Right renal pelvis (tissue), 4 donors: ENCODE results near the gene GABARAP. TPM values are rescaled to one million over a fixed set of nuclear protein-coding genes. Genes with fewer than 3 reads are reported as not detected.

Experiments
- DNase-seq, 4 donors: peaks; one replicate each; pipeline ENCODE4 v3.0.0-alpha.2; 2013; ENCODE audit warnings: low read depth in 4 of 4, low spot score in 3 of 4, missing footprints in 1 of 4
- polyA plus RNA-seq, 4 donors: library from polyadenylated mRNA; unstranded; fragments of 120-200 nt; gene quantifications; one replicate each; pipeline ENCODE4 v1.2.1, GENCODE V29; 2013; ENCODE audit not compliant: insufficient read length in 4 of 4

Gene GABARAP
- 100 to 1,000 TPM; 389 to 496 (median 451) TPM for polyA plus RNA-seq

DNA sequence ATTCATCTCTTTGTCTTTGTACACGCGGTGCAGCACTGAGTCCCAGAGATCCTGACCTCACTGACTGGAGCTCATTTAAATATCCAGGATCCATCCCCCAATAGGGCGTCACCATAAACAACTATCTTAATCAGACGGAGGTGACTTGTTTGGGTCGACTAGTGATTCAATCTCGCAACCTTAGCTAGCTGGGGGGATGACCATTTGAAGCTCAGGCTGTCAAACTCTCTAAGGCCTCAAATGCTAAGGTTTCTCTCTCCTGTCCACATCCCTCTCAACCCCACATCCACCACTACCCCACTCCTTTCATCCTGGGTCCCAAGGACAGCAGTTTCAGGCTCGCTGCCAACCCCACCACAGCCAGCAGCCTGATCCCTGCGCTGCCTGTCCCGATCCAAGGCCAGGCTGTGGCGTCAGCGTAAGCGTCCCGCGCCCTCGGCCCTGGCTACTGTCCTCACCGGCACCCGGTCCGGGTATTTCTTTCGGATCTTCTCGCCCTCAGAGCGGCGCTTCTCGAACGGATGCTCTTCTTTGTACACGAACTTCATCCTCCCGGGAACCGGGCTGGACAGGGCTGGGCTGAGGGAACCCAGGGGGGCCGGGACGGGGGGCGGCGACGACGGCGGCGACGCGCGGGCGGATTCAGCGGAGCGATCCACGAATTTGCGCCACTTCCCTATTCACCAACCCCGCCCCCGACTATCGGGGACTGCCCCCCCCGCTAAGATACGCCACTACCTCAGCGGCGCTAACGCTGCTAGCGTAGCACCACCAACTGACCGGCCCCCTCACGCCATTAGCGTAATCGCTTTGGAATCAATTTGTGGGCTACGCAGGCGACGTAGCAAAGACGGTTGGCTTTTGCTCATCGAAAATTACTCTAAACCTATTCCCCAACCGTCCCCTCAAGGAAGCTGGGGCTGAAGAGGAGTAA, at the start of gene GABARAP:
Gene GABARAP, minus strand, starts transcription at position 667 of the 934 bp plus-strand sequence. Its CDS starts 119 bp downstream, at position 548.
- DNase-seq = peak; percentile 89 to 99 (median 93)

DNA sequence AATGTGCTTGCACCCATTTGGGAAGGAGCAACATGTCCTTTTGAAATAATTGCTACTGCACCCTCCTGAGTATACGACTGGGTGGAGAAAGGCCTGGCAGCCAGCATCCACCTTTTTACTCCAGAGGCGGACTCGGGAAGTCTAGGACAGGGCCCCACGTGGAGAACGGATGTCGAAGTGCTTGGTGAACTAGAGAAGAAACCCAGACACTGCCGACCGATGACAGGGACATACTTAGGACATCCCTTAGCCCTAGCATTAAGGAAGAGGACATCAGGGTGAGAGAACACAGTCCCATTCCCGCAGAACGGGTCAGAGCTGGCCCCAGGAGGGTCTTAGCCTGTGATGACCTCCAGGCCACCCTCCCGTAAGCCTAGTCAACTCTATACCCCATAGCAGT, 48.4 kb upstream of the GABARAP start:
- no peak for DNase-seq

DNA sequence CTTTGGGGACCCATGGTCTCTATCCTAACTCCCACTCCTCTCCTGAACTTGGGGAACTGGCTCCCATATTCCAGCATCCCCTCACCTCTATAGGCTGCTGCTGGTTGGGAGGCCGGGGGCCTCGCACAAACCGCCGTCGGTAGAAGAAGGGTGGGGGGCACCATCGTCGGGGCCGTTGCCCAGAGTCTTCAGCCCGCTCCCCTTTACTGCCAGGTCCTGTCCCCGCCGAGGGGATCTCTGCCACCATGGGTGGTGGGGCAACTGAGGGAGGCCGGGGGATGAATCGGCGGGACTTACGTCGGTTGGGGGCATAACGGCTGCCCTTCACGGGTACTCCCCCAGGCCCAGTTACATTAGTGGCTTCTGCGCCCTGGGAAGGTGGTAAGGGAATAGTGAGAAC, 47.9 kb upstream of the GABARAP start:
- no peak for DNase-seq

DNA sequence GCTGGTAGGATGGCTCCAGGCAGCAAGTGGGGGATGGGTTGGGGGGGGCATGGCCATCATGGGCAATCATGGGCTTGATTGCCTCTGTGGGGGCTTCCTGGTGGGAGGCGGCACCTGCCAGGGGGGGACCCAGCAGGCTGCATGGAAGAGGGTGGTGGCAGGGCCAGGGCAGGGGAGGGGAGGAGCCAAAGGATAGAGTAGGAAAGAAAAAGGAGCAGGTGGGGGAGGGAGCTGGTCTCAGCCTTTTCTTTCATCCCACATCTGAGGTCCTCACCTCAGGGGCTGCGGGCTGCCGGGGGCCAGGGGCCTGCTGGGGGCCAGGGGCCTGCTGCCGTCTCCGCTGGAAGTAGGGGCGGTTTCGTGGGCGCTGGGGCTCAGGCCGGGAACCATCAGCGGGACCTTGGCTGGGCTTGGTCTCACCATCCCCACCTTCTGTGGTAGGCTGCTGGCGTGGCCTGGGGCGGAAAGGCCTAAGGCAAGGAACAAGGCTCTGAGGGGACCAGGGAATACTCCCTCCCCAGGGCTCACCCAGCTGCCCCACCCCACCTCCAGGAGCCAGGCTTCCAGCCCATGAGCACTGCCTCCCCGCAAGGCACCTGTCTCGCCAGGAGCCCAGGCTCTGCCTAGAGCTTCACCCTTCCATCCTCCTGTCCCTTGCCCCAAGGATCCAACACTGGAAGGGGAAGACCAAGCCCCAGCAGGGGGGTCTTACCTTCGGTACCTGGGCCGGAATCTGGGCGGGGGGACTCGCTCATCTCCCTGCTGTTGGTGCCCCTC, 47.2 kb upstream of the GABARAP start:
- DNase-seq = no peak

DNA sequence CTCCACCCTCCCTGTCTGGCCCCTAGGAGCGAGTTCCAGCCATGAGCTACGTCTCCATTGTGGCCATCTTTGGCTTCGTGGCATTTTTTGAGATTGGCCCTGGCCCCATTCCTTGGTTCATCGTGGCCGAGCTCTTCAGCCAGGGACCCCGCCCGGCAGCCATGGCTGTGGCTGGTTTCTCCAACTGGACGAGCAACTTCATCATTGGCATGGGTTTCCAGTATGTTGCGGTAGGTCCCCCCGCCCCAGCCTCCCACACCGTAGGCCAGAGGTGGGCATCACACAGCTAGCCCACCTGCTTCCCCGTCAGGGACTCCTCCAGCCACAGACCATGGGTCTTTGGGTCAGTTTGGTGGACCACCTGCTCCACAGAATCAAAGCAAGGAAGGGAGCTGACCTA, 43.4 kb upstream of the GABARAP start:
- DNase-seq = no peak

DNA sequence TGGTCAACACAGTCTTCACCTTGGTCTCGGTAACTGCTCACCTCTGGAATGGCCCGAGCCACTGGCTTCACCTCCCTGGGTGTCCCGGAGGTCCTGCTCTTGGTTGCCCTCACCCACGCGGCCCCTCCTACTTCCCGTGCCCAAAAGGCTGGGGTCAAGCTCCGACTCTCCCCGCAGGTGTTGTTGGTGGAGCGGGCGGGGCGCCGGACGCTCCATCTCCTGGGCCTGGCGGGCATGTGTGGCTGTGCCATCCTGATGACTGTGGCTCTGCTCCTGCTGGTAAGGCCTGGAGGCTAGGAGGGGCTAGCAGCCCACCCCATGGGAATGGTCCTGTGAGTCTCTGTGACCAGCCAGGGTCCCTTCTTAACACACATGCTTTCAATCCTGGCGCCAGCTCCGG, 42.7 kb upstream of the GABARAP start:
- DNase-seq = no peak

DNA sequence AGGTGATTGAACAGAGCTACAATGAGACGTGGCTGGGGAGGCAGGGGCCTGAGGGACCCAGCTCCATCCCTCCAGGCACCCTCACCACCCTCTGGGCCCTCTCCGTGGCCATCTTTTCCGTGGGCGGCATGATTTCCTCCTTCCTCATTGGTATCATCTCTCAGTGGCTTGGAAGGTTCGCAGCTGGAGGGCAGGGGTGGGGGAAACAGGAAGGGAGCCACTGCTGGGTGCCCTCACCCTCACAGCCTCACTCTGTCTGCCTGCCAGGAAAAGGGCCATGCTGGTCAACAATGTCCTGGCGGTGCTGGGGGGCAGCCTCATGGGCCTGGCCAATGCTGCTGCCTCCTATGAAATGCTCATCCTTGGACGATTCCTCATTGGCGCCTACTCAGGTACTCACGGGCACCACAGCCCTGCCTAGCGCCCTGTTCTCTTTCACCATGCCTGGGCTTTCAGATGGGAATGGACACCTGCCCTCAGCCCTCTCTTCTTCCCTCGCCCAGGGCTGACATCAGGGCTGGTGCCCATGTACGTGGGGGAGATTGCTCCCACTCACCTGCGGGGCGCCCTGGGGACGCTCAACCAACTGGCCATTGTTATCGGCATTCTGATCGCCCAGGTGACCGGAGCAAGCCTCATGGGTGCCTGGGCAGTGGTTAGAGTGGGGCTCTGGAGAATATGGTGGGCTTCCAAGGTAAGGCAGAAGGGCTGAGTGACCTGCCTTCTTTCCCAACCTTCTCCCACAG, 41.4 kb upstream of the GABARAP start:
- no peak for DNase-seq

DNA sequence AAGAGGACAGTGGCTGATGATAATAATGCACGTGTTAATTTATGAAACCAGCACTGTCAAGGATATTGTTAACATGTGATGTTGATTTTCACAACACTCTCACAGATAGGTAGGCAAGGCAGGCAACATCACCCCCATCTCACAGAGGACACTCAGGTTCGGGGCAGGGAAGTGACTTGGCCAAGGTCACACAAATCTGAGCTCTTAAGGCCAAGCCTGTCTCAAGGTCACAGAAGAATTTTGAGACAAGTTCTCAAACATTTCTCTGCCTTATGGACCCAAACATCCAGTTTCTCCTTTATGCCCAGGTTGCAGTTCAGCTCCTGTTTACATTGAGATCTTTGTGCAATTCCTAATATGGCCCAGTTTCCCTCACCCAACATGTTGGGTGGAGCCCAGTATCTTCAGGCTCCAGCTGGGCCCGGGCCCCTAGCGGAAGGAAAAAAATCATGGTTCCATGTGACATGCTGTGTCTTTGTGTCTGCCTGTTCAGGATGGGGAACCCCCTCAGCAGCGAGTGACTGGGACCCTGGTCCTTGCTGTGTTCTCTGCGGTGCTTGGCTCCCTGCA, 40.6 kb upstream of the GABARAP start:
- no peak for DNase-seq

DNA sequence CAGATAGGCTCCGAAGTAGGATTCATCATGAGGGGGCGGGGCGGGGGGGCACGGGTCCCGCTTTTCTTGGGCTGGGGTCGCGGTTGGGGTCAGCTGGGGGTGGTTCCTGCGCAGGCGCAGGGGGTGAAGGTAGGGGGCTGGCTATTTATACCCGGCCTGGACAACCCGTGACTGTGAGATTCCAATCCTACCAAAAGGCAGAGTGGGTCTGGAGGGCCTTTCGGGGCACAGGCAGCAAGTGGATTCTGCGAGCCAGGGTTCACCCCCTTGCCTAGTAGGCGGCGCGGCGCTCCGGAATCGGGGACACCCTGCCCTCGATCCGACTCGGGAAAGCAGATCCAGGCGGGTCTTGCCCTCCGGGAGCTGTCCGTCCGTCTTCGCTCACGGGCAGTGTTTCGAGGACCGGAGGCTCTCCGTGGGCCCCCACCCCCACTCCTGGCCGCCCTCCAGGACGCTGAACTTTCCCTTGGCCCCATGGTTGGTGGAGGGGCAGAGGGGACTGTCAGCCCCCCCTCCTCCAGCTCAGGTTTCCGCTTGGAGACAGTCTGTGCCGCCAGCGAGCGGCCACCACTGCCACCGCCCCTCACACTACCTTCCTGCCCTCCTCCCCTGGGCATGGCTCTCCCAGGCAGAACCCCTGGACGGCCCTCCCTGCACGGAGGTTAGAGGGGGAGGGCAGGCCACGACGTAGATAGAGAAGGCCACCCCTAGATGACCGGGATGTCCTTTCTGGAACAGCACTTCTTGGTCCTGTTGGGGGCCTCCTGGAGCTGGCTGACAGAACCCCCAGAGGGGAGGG, 39.9 kb upstream of the GABARAP start:
- DNase-seq = no peak

DNA sequence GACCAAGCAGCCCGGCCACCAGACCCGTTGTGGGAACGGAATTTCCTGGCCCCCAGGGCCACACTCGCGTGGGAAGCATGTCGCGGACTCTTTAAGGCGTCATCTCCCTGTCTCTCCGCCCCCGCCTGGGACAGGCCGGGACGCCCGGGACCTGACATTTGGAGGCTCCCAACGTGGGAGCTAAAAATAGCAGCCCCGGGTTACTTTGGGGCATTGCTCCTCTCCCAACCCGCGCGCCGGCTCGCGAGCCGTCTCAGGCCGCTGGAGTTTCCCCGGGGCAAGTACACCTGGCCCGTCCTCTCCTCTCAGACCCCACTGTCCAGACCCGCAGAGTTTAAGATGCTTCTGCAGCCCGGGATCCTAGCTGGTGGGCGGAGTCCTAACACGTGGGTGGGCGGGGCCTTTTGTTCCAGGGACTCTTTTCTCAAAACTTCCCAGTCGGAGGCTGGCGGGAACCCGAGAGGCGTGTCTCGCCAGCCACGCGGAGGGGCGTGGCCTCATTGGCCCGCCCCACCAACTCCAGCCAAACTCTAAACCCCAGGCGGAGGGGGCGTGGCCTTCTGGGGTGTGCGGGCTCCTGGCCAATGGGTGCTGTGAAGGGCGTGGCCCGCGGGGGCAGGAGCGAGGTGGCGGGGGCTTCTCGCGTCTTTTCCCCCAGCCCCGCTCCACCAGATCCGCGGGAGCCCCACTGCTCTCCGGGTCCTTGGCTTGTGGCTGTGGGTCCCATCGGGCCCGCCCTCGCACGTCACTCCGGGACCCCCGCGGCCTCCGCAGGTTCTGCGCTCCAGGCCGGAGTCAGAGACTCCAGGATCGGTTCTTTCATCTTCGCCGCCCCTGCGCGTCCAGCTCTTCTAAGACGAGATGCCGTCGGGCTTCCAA, 39.1 kb upstream of the GABARAP start, which contains the start of gene SLC2A4:
Gene SLC2A4, plus strand, starts transcription at position 645 of the 879 bp plus-strand sequence. Its CDS starts 217 bp downstream, at position 862.
- DNase-seq = peak; percentile 91 to 94 (median 92)

DNA sequence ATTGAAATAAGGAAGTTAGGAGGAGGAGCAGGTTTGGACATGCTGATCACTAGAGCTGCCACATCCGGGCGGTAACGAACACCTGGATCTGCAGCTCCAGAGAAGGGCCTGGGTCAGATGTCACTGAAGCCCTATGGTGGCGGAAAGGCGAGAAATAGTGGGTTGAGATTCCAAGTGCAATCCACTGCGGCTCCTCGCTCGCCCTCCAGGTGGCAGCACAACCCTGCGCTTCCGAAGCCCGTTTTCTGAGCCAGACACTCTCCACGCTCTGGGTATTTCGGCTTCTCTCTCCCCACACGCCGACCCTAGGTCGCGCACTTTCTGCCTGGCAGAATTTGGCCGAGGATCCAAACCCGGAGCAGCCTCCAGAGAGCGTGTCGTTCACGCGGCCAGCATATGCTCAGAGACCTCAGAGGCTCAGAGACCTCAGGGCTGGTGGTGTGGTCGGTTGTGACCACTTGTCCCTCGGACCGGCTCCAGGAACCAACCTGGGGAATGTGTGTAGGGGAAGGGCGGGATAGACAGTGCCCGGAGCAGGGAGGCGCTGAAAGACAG, 38.3 kb upstream of the GABARAP start:
- peak in 1 of 4 donors; percentile 83 for DNase-seq

DNA sequence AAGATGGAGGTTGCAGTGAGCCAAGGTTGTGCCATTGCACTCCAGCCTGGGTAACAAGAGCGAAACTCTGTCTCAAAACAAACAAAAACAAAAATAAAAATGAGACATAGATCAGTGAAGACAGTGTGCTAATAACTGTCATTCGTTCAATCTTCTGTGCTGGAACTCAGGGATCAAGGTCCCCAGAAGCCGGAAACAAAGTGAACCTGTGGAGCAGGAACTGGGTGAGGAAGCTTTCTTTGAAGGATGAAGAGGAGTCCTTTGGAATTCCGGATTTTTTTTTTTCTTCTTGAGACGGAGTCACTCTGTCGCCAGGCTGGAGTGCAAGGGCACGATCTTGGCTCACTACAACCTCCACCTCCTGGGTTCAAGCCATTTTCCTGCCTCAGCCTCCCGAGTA, 37.2 kb upstream of the GABARAP start:
- no peak for DNase-seq

DNA sequence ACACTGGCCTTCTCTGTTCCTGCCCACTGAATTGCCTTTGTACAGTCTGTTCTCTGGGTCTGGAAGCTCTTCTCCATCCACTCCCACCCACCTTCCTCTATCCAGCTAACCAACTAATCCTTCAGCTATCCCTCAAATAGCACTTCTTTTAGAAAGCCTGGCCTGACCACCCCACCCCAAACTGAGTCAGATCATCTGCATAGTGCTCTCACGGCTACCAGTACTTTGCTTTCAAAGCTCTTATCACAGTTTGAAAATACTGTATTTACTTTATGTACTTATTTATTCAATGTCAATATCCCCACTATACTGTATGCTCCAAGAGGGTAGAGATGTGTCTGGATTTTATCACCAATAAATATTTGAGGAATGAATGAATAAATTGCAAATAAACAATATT, 24.5 kb upstream of the GABARAP start:
- no peak for DNase-seq

DNA sequence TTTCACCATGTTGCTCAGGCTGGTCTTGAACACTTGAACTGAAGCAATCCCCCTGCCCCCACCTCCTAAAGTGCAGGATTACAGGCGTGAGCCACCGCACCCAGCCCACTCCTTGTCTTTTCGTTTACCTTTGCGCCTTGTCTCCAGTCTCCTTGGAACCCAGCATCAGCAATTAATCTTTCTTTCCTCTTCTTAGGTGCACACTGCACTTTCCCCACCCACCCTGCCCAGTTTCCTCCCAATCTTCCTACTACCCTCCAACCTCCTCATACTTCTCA, 21.5 kb upstream of the GABARAP start:
- DNase-seq = no peak

DNA sequence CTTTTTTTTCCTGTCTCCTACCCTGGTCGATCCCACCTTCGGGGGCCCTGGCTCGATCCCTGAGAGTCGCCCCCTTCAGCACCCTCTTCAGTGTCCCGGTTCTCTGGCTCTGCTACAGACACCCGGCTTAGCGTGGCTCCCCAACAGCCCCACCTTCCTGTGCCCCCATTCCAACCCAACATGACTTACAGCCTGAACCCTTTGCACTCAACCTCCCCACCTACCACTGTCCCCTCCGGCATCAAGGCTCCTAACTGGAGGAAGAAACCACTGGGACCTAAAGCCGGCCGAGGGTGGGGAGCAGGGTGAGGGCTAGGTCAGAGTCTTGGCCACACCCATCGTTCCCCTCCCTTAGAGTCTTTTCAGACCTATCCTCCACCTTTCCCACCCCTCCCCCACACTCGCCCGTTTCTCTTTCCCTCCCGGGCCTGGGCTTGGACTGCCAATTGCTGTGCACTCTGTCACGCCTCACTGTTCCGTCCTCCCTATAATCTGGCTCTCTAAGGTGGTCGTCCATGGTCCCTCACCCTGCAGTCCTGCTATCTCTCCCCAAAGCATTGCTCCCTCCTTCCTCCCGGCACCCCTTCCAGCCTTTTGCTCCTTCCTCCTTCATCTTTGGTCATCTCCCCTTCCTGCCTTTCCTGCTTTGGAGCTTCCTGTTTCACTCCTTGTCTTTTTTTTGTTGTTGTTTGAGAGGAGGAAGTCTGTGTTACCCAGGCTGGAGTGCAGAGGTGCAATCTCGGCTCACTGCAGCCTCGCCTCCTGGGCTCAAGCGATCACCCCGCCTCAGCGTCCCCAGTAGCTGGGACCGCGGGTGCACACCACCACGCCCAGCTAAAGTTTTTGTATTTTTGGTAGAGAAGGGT, 20.9 kb upstream of the GABARAP start:
- DNase-seq = peak in 1 of 4 donors; percentile 41

DNA sequence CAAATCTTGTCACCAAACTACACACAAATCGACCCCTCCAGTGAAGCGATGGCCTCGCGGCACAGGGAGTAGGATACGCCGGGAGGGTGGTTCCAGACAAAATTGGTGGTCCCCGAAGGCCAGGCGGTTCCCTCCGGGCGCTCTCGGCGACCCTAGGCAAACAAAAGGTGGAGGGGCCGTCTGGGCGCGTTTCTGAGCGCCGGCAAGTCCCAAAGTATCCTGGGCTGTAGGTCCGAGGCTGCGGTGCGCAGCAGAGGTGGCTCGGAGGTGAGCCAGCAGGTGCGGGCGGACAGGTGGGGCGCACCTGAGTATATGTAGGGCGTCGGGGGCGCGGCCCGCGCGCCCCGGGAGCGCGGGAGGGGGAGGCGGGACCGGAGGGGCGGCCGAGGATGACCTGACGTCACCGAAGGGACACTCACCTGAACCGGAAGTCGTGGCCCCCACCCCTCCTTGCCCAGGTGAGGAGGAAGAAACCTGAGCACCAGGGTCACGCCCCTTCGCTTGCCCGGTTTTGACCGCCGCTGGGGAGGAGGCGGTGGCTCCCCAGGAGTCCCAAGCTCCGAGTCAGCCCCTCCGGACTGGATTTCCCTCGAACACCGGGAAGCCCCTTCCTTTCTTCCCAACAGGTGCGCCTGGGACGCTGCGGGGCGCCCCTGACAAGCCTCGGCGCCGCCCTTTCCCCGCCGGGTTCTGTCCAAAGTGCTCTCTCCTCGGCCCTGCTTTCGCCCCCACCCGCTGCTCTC, 20.1 kb upstream of the GABARAP start, which contains the start of gene CLDN7:
Gene CLDN7, minus strand, starts transcription at position 287 of the 743 bp plus-strand sequence. CDS start 435 bp downstream, outside the sequence.
- DNase-seq = peak in 1 of 4 donors; percentile 50
